Kidney (tissue), 14 donors: ENCODE data around the gene SYVN1. TPM values are rescaled to one million over a fixed set of nuclear protein-coding genes. Genes with fewer than 3 reads are reported as not detected.
A peak's percentile ranks its signal among the peaks of the same experiment; 100 is the strongest.

Experiments used
- DNase-seq, 5 donors: peaks; one replicate each; pipeline ENCODE4 v3.0.0-alpha.2; 2013 to 2020
- FAIRE-seq: peaks from 2 replicates; lab custom pipeline; 2012; peaks lifted over from hg19 to GRCh38; lab: Jason Lieb, UNC
- H3K27ac ChIP-seq, 2 donors: one replicate each; pipeline ENCODE4 v1.7.0; 2013; ENCODE audit warnings: low read depth in 2 of 2, low read length in 2 of 2, inconsistent platforms in 1 of 2
- H3K27me3 ChIP-seq: one replicate; pipeline ENCODE4 v1.7.1; 2013; ENCODE audit warnings: low read length, inconsistent platforms; ENCODE audit not compliant: control insufficient read depth, insufficient read depth
- H3K36me3 ChIP-seq, 3 donors: one replicate each; pipeline versions ENCODE4 v1.7.0 to v1.7.1; 2013; ENCODE audit warnings: low read length in 3 of 3, control low read depth in 1 of 3, inconsistent platforms in 1 of 3; ENCODE audit not compliant: insufficient read depth in 3 of 3, control insufficient read depth in 2 of 3
- H3K4me1 ChIP-seq, 3 donors: one replicate each; pipeline versions ENCODE4 v1.7.0 to v1.7.1; 2013; ENCODE audit warnings: low read length in 3 of 3, inconsistent platforms in 1 of 3, low read depth in 1 of 3; ENCODE audit not compliant: control insufficient read depth in 2 of 3, insufficient read depth in 2 of 3
- H3K4me3 ChIP-seq, 3 donors: one replicate each; pipeline versions ENCODE4 v1.7.0 to v1.8.1; 2013; ENCODE audit warnings: low read length in 3 of 3, control low read depth in 1 of 3, inconsistent platforms in 1 of 3
- H3K9ac ChIP-seq, 3 donors: one replicate each; pipeline versions ENCODE4 v1.7.0 to v1.7.1; 2013; ENCODE audit warnings: low read length in 3 of 3, control low read depth in 1 of 3, inconsistent platforms in 1 of 3
- H3K9me3 ChIP-seq, 3 donors: one replicate each; pipeline versions ENCODE4 v1.7.0 to v1.7.1; 2013; ENCODE audit warnings: low read length in 3 of 3, control low read depth in 1 of 3, inconsistent platforms in 1 of 3; ENCODE audit not compliant: control insufficient read depth in 2 of 3, insufficient read depth in 1 of 3
- intact Hi-C: fragments of 100-400 bp; cut with DNase I; formaldehyde crosslinking; loops from one replicate; pipeline ENCODE4 v1.11.1; 2022
- polyA plus RNA-seq: library from polyadenylated mRNA; stranded (reverse); fragments of 350-450 nt; fragmentation: Illumina TruSeq; extraction: RNeasy Lipid Tissue Mini Kit (QIAGEN cat#74804); gene quantifications from one replicate; pipeline ENCODE4 v1.2.3, GENCODE V29; 2014; ENCODE audit warnings: low read depth, low replicate concordance; ENCODE audit not compliant: insufficient read depth
- total RNA-seq: library from RNA; stranded (reverse); fragmentation: NEBNext Ultra II Directional; extraction: Animal tissue kit (Norgen Biotek cat#: 25700); gene quantifications from one replicate; pipeline ENCODE4 v1.2.1, GENCODE V29; 2021
- TF ChIP-seq, protein P1 (sequence below): IDR thresholded peaks from 3 replicates; pipeline ENCODE4 v1.5.1; 2012; ENCODE audit warnings: mild to moderate bottlenecking, moderate library complexity, borderline replicate concordance; ENCODE audit not compliant: insufficient read depth; ENCODE audit errors: extremely low read depth
- donor health status: control.
- donor health status: control.
- donor health status: control.
- donor health status: control.
- donor health status: control.
- donor health status: DM: yes; HTN: yes; CAD: no.
- donor health status: Normal renal cell carcinoma (clear cell type).

SYVN1 gene
- total and polyA plus RNA-seq, 2 donors from 2014 or later, result 21.2 to 69.8 TPM

DNA sequence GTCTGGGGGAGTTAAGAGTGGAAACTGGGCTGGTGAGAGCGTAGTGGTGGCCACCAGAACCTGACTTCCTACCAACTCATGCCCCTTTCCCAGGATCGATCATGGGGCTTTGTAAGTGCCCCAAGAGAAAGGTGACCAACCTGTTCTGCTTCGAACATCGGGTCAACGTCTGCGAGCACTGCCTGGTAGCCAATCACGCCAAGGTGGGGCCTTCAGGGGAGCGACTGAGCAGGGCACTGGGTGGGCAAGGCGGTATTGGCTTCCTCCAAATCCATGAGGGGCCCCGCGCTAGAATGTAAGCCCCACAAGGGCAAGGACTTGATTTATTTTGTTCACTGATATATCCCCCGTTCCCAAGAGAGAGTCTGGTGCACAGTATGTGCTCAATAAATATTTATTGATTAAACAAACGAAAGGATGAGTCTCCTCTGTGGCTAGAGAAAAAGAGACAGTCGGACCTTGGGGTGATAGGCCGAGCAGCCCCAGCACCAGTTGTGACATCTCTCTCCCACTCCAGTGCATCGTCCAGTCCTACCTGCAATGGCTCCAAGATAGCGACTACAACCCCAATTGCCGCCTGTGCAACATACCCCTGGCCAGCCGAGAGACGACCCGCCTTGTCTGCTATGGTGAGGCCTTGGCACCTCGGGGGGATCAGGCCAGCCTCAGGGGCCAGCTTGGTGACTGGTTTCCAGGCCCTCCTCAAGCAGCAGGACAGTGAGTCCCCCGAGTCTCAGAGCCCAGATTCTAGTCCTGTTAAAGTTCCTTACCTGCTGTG is 49.5 kb downstream of the SYVN1 start:
- TF ChIP-seq, protein P1, sequence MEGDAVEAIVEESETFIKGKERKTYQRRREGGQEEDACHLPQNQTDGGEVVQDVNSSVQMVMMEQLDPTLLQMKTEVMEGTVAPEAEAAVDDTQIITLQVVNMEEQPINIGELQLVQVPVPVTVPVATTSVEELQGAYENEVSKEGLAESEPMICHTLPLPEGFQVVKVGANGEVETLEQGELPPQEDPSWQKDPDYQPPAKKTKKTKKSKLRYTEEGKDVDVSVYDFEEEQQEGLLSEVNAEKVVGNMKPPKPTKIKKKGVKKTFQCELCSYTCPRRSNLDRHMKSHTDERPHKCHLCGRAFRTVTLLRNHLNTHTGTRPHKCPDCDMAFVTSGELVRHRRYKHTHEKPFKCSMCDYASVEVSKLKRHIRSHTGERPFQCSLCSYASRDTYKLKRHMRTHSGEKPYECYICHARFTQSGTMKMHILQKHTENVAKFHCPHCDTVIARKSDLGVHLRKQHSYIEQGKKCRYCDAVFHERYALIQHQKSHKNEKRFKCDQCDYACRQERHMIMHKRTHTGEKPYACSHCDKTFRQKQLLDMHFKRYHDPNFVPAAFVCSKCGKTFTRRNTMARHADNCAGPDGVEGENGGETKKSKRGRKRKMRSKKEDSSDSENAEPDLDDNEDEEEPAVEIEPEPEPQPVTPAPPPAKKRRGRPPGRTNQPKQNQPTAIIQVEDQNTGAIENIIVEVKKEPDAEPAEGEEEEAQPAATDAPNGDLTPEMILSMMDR, result no peak
- FAIRE-seq (no peak), DNase-seq (no peak)
- Histone ChIP-seq H3K4me3 (peak overlapping the region; percentile 91 to 99 (median 97)), H3K9ac (peak overlapping the region; percentile 78 to 95 (median 94)), H3K27ac (peak overlapping the region; percentile 95 to 97), H3K9me3 (no peaks in the 10 kb centered on the region), H3K36me3 (peaks cover 8 to 31% (median 12%) of the 10 kb centered on the region in 3 donors), H3K27me3 (no peaks in the 10 kb centered on the region), H3K4me1 (peaks cover 0 to 18% (median 9%) of the 10 kb centered on the region in 3 donors)
- intact Hi-C loops, result no loop called here

DNA sequence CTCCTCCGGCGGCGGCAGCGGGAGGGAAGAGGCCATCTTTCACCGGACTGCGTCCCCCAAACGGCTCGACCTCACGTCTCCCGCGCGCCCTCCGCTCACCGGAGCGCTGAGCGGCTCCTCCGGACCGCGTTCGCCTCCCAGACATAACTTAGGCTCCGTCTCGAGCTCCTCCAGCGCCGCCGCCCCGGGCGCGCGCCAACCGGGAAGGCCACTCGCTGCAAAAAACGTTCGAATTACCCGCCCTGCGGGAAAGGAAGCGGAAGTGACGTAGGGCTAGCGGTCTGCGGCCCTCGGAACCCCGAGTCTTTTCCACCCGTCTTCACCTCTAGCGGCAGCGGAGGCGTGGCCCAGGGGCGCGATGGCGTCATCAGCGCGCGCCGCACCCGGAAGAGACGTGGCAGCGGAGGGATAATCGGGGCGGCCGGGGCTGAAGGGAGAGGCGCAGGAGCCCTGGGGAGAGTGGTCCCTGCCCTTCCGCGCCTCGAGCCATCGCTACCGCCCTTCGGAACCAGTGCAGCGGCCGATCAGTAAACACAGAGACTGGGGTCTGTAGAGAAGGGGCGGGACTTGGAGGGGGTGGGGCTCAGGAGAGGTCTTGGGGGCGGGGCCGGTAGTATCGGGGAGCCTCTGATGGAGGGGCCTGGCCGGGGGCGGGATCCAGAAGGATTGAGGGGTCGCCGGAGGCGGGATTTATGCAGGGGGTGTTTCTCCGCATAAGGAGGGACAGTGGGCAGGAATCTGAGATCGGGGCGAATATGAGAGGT is 50.3 kb downstream of the SYVN1 start, which contains the start of the genes CDCA5 and ZFPL1:
CDCA5 (minus strand) TSS at position 207 of the 764 bp plus-strand sequence; CDS start at position 145, 62 bp downstream.
ZFPL1 (plus strand) TSS at position 389 of the 764 bp plus-strand sequence. CDS start 477 bp downstream, outside the sequence.
- TF ChIP-seq, protein P1, result peak; percentile 24
- DNase-seq, result peak; percentile 96 to 98 (median 98)
- H3K27me3 ChIP-seq, result no peaks in the 10 kb centered on the region
- H3K4me3 ChIP-seq, result peak within 1 kb of the TSS; percentile 91 to 99 (median 97)
- peaks cover 8 to 27% (median 12%) of the 10 kb centered on the region in 3 donors for H3K36me3 ChIP-seq
- H3K4me1 ChIP-seq, result peaks cover 0 to 18% (median 9%) of the 10 kb centered on the region in 3 donors
- no peak for FAIRE-seq
- peak within 1 kb of the TSS; percentile 78 to 95 (median 94) for H3K9ac ChIP-seq
- intact Hi-C loops, result no loop called here
- H3K9me3 ChIP-seq, result no peaks in the 10 kb centered on the region
- H3K27ac ChIP-seq, result peak within 1 kb of the TSS; percentile 95 to 97

DNA sequence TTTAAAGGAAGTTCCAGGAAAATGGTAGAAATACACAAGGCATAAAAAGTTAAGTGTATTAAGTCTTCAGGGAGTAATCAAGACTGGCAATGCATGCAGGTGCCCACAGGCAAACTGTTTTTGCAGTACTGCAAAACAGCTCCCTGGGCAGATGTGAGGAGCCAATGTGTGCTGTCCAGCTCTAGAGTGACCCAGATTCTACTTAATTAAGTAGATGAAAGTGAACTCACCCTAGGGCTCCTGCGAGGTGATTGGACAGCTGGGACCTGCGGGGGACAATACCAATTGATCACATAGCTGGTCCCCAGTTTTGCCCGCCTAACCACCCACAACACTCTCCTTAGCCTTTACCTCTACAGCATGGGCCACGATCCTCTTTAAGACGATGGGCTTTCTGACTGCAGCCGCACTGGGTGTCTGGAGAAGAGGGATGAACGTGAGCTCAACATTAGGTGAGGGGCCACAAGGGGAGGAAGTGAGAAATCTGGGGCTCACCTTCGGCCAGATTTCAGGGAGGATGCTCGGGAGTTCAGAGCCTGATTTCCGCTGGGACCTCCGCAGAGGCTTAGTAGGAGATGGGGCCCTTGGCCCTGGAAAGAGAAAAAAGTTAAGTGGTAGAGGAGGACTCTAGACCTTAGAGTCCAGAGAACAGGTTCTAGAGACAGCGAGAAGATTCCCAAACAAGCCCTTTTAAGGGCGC is 51.0 kb downstream of the SYVN1 start:
- TF ChIP-seq, protein P1, result no peak
- no peak for DNase-seq

More for the DNA sequence above, 51.0 kb downstream of the SYVN1 start:
- peaks cover 8 to 20% (median 12%) of the 10 kb centered on the region in 3 donors for H3K36me3 ChIP-seq
- H3K4me1 ChIP-seq, result peaks cover 0 to 18% (median 9%) of the 10 kb centered on the region in 3 donors
- H3K9me3 ChIP-seq, result no peaks in the 10 kb centered on the region
- H3K9ac ChIP-seq, result peak overlapping the region in 2 of 3 donors; percentile 47 to 94
- H3K4me3 ChIP-seq, result peak overlapping the region; percentile 56 to 97 (median 91)
- FAIRE-seq, result no peak
- intact Hi-C loops, result no loop called here
- H3K27ac ChIP-seq, result peak overlapping the region in 1 of 2 donors; percentile 95
- no peaks in the 10 kb centered on the region for H3K27me3 ChIP-seq
